Caco-2 (cell line): ENCODE results near the gene LILRA5. TPM values are rescaled to one million over a fixed set of nuclear protein-coding genes. Genes with fewer than 3 reads are reported as not detected.

Experiments used
- BruUV-seq: library from RNA; stranded (reverse); fragments of 400-500 nt; replicated peaks from 2 replicates; lab custom pipeline; 2021; lab: Mats Ljungman, UMichigan
- CTCF ChIA-PET: fragments of 300-600 bp; sonication (Branson Sonifier 250); formaldehyde crosslinking; loops from one replicate; lab custom pipeline; 2022; ENCODE audit warnings: antibody characterized with exemption; lab: Charles Lee
- POLR2A ChIA-PET: fragments of 300-600 bp; sonication (Branson Sonifier 250); formaldehyde crosslinking; loops from one replicate; lab custom pipeline; 2022; ENCODE audit warnings: antibody characterized with exemption; lab: Charles Lee
- DNase-seq, 2 experiments: peaks; one replicate each; pipeline versions ENCODE4 v3.0.0 to v3.0.0-alpha.2; 2020 to 2022
- H3K27me3 ChIP-seq: replicated peaks from 2 replicates; pipeline ENCODE4 v1.6.0; 2011; ENCODE audit warnings: low read length; ENCODE audit not compliant: control insufficient read depth, insufficient read depth
- H3K36me3 ChIP-seq: 2 replicates; pipeline ENCODE4 v1.5.1; 2011; ENCODE audit warnings: low read length; ENCODE audit not compliant: control insufficient read depth, insufficient read depth
- H3K4me1 ChIP-seq: fragments of 250-450 bp; sonication (Bioruptor Pico); 2 replicates; pipeline ENCODE4 v1.5.1; 2020; ENCODE audit warnings: mild to moderate bottlenecking
- H3K4me3 ChIP-seq: 2 replicates; pipeline ENCODE4 v1.5.1; 2011; ENCODE audit warnings: low read depth, mild to moderate bottlenecking, control low read depth, low read length
- H3K9me3 ChIP-seq: fragments of 250-450 bp; sonication (Bioruptor Pico); 2 replicates; pipeline ENCODE4 v1.5.1; 2020; ENCODE audit warnings: mild to moderate bottlenecking, moderate library complexity
- H3K27ac Mint-ChIP-seq: one replicate; pipeline ENCODE4 v1.8.0; 2022; ENCODE audit warnings: mixed read lengths; ENCODE audit not compliant: unreplicated experiment
- H3K27me3 Mint-ChIP-seq: one replicate; pipeline ENCODE4 v1.8.0; 2022; ENCODE audit warnings: mixed read lengths; ENCODE audit not compliant: insufficient read depth, unreplicated experiment
- H3K36me3 Mint-ChIP-seq: one replicate; pipeline ENCODE4 v1.8.0; 2022; ENCODE audit warnings: mild to moderate bottlenecking, mixed read lengths; ENCODE audit not compliant: insufficient read depth, unreplicated experiment
- H3K4me1 Mint-ChIP-seq: one replicate; pipeline ENCODE4 v1.8.0; 2022; ENCODE audit warnings: low read depth, mixed read lengths; ENCODE audit not compliant: unreplicated experiment
- H3K4me3 Mint-ChIP-seq: one replicate; pipeline ENCODE4 v1.8.0; 2022; ENCODE audit warnings: mild to moderate bottlenecking, moderate library complexity, mixed read lengths; ENCODE audit not compliant: unreplicated experiment
- H3K9me3 Mint-ChIP-seq: one replicate; pipeline ENCODE4 v1.8.0; 2022; ENCODE audit warnings: mixed read lengths; ENCODE audit not compliant: unreplicated experiment
- intact Hi-C: fragments of 100-400 bp; cut with micrococcal nuclease; formaldehyde crosslinking; loops from one replicate; pipeline ENCODE4 v1.10.0; 2022; ENCODE audit not compliant: unreplicated experiment
- total RNA-seq: library from RNA; stranded (reverse); gene quantifications from 2 replicates; pipeline ENCODE4 v1.2.3, GENCODE V29; 2022
- TF ChIP-seq, protein P1 (sequence below), 2 experiments: fragments of 200-600 bp in 1 of 2; IDR thresholded peaks; 1 replicate in 1 of 2; 2 replicates in 1 of 2; pipeline versions ENCODE4 v1.5.1 to v1.8.0; 2011 to 2022; ENCODE audit warnings: antibody characterized with exemption in 1 of 2, control low read depth in 1 of 2, inconsistent platforms in 1 of 2, low read depth in 1 of 2, low read length in 1 of 2, mild to moderate bottlenecking in 1 of 2, moderate library complexity in 1 of 2; ENCODE audit not compliant: insufficient read depth in 1 of 2, severe bottlenecking in 1 of 2, unreplicated experiment in 1 of 2

LILRA5 gene
- total RNA-seq, 1 experiment from 2014 or later, result not detected

DNA sequence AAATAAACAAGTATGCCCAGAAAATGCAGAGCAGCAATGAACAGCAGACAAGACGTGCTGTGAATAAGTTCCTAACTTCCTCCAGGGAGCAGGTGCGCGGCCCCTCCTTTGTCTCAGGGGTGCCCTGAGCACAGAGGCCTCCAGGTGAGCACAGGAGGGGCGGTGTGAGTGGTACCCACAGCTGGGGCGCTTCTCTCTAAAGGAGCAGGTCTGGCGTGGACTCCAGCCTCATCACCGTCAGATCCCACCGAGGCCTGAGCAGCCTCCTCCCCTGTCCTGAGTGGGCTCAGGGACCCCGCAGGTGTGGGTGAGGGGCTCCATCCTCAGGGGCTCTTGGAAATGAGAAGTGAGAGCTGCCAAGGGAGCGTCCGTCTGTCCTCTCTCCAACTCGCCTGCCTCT is 3.2 kb downstream of the LILRA5 start:
- H3K36me3 ChIP-seq, result no peaks in the 10 kb centered on the region
- DNase-seq, result no peak
- H3K9me3 ChIP-seq, result no peaks in the 10 kb centered on the region
- CTCF ChIA-PET, result no interaction called here
- Mint-ChIP-seq H3K27me3 (peaks cover 16% of the 10 kb centered on the region), H3K36me3 (no peaks in the 10 kb centered on the region), H3K9me3 (peaks cover 4% of the 10 kb centered on the region), H3K4me1 (no peaks in the 10 kb centered on the region), H3K27ac (no peak overlapping the region), H3K4me3 (no peak overlapping the region)
- TF ChIP-seq, protein P1, sequence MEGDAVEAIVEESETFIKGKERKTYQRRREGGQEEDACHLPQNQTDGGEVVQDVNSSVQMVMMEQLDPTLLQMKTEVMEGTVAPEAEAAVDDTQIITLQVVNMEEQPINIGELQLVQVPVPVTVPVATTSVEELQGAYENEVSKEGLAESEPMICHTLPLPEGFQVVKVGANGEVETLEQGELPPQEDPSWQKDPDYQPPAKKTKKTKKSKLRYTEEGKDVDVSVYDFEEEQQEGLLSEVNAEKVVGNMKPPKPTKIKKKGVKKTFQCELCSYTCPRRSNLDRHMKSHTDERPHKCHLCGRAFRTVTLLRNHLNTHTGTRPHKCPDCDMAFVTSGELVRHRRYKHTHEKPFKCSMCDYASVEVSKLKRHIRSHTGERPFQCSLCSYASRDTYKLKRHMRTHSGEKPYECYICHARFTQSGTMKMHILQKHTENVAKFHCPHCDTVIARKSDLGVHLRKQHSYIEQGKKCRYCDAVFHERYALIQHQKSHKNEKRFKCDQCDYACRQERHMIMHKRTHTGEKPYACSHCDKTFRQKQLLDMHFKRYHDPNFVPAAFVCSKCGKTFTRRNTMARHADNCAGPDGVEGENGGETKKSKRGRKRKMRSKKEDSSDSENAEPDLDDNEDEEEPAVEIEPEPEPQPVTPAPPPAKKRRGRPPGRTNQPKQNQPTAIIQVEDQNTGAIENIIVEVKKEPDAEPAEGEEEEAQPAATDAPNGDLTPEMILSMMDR (IDR thresholded peaks at IDR 0.05; ENCODE audit: insufficient read depth in 1 of 2, low read depth in 1 of 2, low read length in 1 of 2, severe bottlenecking in 1 of 2, unreplicated experiment in 1 of 2), result no peak
- no peaks in the 10 kb centered on the region for H3K27me3 ChIP-seq
- BruUV-seq, result no TSS peak
- intact Hi-C loops, result no loop called here
- H3K4me3 ChIP-seq, result no peak overlapping the region
- POLR2A ChIA-PET, result no interaction called here
- H3K4me1 ChIP-seq, result no peaks in the 10 kb centered on the region

DNA sequence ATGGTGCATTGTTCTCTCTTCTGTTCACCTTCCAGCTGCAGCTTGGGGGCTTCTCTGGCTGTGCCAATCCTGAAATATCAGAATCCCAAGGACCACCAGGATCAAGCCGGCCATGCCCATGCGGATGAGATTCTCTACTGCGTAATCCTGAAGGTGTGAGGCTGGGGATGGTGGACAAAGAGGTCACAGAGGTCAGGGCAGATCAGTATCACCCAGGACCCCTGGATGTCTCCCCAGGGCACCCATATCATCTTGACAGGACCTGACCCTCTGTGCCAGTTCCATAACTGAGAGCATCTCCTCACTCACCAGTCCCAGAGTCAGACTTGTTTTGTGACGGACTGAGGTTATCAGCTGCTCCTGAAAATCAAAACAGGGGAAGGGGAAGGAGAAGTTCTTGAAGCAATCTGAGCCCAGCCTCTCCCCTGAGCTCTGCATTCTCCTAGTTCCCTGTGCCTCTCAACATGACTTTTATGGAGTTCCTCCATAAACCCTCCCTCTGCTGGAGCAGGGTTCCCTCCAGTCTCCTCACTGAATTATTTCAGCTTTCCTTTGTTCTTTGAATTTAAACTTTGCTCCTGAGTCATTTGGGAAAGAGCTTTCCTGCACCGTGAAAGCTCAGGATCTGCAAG is 5.5 kb downstream of the LILRA5 start:
- POLR2A ChIA-PET, result no interaction called here
- CTCF ChIA-PET, result no interaction called here

DNA sequence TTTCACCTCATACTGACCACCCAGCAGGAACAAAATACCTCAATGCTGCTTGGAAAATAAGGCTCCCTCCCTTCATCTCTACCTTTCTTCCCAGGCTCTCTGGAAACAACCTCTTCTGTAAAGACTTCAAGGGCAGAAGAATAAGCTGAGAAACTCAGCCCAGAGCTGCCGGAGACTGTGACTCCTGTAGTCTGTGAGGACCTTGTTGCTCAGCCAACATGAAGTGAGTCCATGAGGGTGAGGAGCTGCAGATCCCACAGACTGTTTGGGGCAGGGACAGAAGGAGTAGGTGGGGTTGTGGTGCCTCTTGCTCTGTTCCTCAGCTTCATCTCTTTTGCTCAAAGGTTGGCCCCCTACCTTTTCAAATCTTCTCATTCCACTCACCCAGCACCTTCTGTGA is 7.8 kb downstream of the LILRA5 start:
- BruUV-seq, result no TSS peak
- TF ChIP-seq, protein P1 (IDR thresholded peaks at IDR 0.05; ENCODE audit: insufficient read depth in 1 of 2, low read depth in 1 of 2, low read length in 1 of 2, severe bottlenecking in 1 of 2, unreplicated experiment in 1 of 2), result no peak
- ChIA-PET POLR2A (no interaction called here), CTCF (no interaction called here)
- Histone ChIP-seq H3K9me3 (no peaks in the 10 kb centered on the region), H3K4me3 (no peak overlapping the region), H3K36me3 (no peaks in the 10 kb centered on the region), H3K27me3 (no peaks in the 10 kb centered on the region), H3K4me1 (no peaks in the 10 kb centered on the region)
- intact Hi-C loops, result no loop called here
- Mint-ChIP-seq H3K4me3 (no peak overlapping the region), H3K9me3 (peaks cover 9% of the 10 kb centered on the region), H3K27me3 (peaks cover 5% of the 10 kb centered on the region), H3K36me3 (no peaks in the 10 kb centered on the region), H3K27ac (no peak overlapping the region), H3K4me1 (no peaks in the 10 kb centered on the region)
- no peak for DNase-seq

More for the DNA sequence above, 5.5 kb downstream of the LILRA5 start:
- H3K9me3 Mint-ChIP-seq, result peaks cover 9% of the 10 kb centered on the region
- no peak overlapping the region for H3K27ac Mint-ChIP-seq
- intact Hi-C loops, result no loop called here
- Histone ChIP-seq H3K4me1 (no peaks in the 10 kb centered on the region), H3K27me3 (no peaks in the 10 kb centered on the region), H3K36me3 (no peaks in the 10 kb centered on the region), H3K4me3 (no peak overlapping the region), H3K9me3 (no peaks in the 10 kb centered on the region)
- no peak for DNase-seq
- no peaks in the 10 kb centered on the region for H3K4me1 Mint-ChIP-seq
- no TSS peak for BruUV-seq
- peaks cover 9% of the 10 kb centered on the region for H3K27me3 Mint-ChIP-seq
- TF ChIP-seq, protein P1 (IDR thresholded peaks at IDR 0.05; ENCODE audit: insufficient read depth in 1 of 2, low read depth in 1 of 2, low read length in 1 of 2, severe bottlenecking in 1 of 2, unreplicated experiment in 1 of 2), result no peak
- H3K36me3 Mint-ChIP-seq, result no peaks in the 10 kb centered on the region
- H3K4me3 Mint-ChIP-seq, result no peak overlapping the region
